ENCODE results near the gene SPO11.

SPO11 gene

GRCh38 chr20:57320358-57320757, 9.2 kb upstream of the SPO11 start:
- no peak overlapping the region for H3K4me3 ChIP-seq (ENCODE audit: control insufficient read depth, low read depth, low read length)
- DNase-seq (ENCODE audit: low read depth) = no peak
- no peak for TF ChIP-seq CTCF (conservative IDR thresholded peaks at IDR 0.05; ENCODE audit: control insufficient read depth, insufficient read depth, low read depth, low read length)

GRCh38 chr20:57321142-57321541, 8.5 kb upstream of the SPO11 start:
- no peak overlapping the region for H3K4me3 ChIP-seq (ENCODE audit: control insufficient read depth, low read depth, low read length)
- no peak for DNase-seq (ENCODE audit: low read depth)
- no peak for TF ChIP-seq CTCF (conservative IDR thresholded peaks at IDR 0.05; ENCODE audit: control insufficient read depth, insufficient read depth, low read depth, low read length)

GRCh38 chr20:57322476-57322875, 7.1 kb upstream of the SPO11 start:
- TF ChIP-seq CTCF (conservative IDR thresholded peaks at IDR 0.05; ENCODE audit: control insufficient read depth, insufficient read depth, low read depth, low read length) = no peak
- DNase-seq (ENCODE audit: low read depth) = no peak

GRCh38 chr20:57323034-57323433, 6.6 kb upstream of the SPO11 start:
- peak; percentile 21 for DNase-seq (ENCODE audit: low read depth)
- no peak overlapping the region for H3K4me3 ChIP-seq (ENCODE audit: control insufficient read depth, low read depth, low read length)
- no peak for TF ChIP-seq CTCF (conservative IDR thresholded peaks at IDR 0.05; ENCODE audit: control insufficient read depth, insufficient read depth, low read depth, low read length)

More at GRCh38 chr20:57322476-57322875, 7.1 kb upstream of the SPO11 start:
- H3K4me3 ChIP-seq (ENCODE audit: control insufficient read depth, low read depth, low read length) = no peak overlapping the region

GRCh38 chr20:57325632-57326356, 3.8 kb upstream of the SPO11 start:
- H3K4me3 ChIP-seq (ENCODE audit: control insufficient read depth, low read depth, low read length) = no peak overlapping the region
- TF ChIP-seq CTCF (conservative IDR thresholded peaks at IDR 0.05; ENCODE audit: control insufficient read depth, insufficient read depth, low read depth, low read length) = no peak
- DNase-seq (ENCODE audit: low read depth) = no peak

- no peak overlapping the region for H3K4me3 ChIP-seq (ENCODE audit: control insufficient read depth, low read depth, low read length)
- DNase-seq (ENCODE audit: low read depth) = no peak
- no peak for TF ChIP-seq CTCF (conservative IDR thresholded peaks at IDR 0.05; ENCODE audit: control insufficient read depth, insufficient read depth, low read depth, low read length)
Observed at GRCh38 chr20:57326667-57327455, 2.7 kb upstream of the SPO11 start.
